PC-3 (cell line): Measurements from ENCODE around the gene LTA. TPM values are rescaled to one million over a fixed set of nuclear protein-coding genes. Genes with fewer than 3 reads are reported as not detected.

Experiments used
- ATAC-seq: fragments of 200-7000 bp; cut with Tn5 transposase; 2 replicates; pipeline ENCODE4 v1.9.1; 2020; ENCODE audit warnings: mild to moderate bottlenecking, moderate library complexity
- BruUV-seq: library from RNA; stranded (reverse); fragments of 400-500 nt; replicated peaks from 2 replicates; lab custom pipeline; 2021; lab: Mats Ljungman, UMichigan
- CTCF ChIA-PET: fragments of 300-600 bp; sonication (Branson Sonifier 250); formaldehyde crosslinking; loops from one replicate; lab custom pipeline; 2022; ENCODE audit warnings: antibody characterized with exemption; lab: Charles Lee
- POLR2A ChIA-PET: fragments of 300-600 bp; sonication (Branson Sonifier 250); formaldehyde crosslinking; loops from one replicate; lab custom pipeline; 2022; ENCODE audit warnings: antibody characterized with exemption; ENCODE audit not compliant: unreplicated experiment; lab: Charles Lee
- DNase-seq: peaks from one replicate; pipeline ENCODE4 v3.0.0-alpha.2; 2015
- H2AFZ ChIP-seq: fragments of 300-600 bp; sonication (generic); 2 replicates; pipeline ENCODE4 v1.6.0; 2016; ENCODE audit warnings: antibody characterized with exemption, low read length
- H3F3A ChIP-seq: fragments of 300-600 bp; sonication (generic); one replicate; pipeline ENCODE4 v1.6.0; 2017; ENCODE audit warnings: antibody characterized with exemption, low read length, control low read depth, mild to moderate bottlenecking; ENCODE audit not compliant: unreplicated experiment
- H3K27ac ChIP-seq: fragments of 300-600 bp; sonication (generic); 2 replicates; pipeline ENCODE4 v1.5.1; 2016; ENCODE audit warnings: mild to moderate bottlenecking, low read length
- H3K27me3 ChIP-seq: fragments of 300-600 bp; sonication (generic); 2 replicates; pipeline ENCODE4 v1.6.1; 2016; ENCODE audit warnings: low read length, mixed read lengths
- H3K36me3 ChIP-seq: fragments of 300-600 bp; sonication (generic); 2 replicates; pipeline ENCODE4 v1.6.1; 2016; ENCODE audit warnings: low read depth, mixed run types, low read length, mixed read lengths
- H3K4me1 ChIP-seq: fragments of 300-600 bp; sonication (generic); 2 replicates; pipeline ENCODE4 v1.5.1; 2016; ENCODE audit warnings: low read length; ENCODE audit not compliant: insufficient read depth
- H3K4me2 ChIP-seq: fragments of 300-600 bp; sonication (generic); 2 replicates; pipeline ENCODE4 v1.6.0; 2016; ENCODE audit warnings: low read length
- H3K4me3 ChIP-seq: fragments of 300-600 bp; sonication (generic); 2 replicates; pipeline ENCODE4 v1.5.1; 2016; ENCODE audit warnings: mild to moderate bottlenecking, low read length, mixed read lengths
- H3K79me2 ChIP-seq: fragments of 300-600 bp; sonication (generic); 2 replicates; pipeline ENCODE4 v1.6.1; 2017; ENCODE audit warnings: low read length, mixed read lengths
- H3K9ac ChIP-seq: fragments of 300-600 bp; sonication (generic); 2 replicates; pipeline ENCODE4 v1.6.0; 2016; ENCODE audit warnings: mild to moderate bottlenecking, low read length
- H3K9me2 ChIP-seq: fragments of 300-600 bp; sonication (generic); replicated peaks from 2 replicates; pipeline ENCODE4 v1.6.1; 2016; ENCODE audit warnings: mixed run types, low read length, mixed read lengths
- H3K9me3 ChIP-seq: fragments of 300-600 bp; sonication (generic); 2 replicates; pipeline ENCODE4 v1.6.1; 2016; ENCODE audit warnings: low read length, mixed read lengths
- H4K20me1 ChIP-seq: fragments of 300-600 bp; sonication (generic); 2 replicates; pipeline ENCODE4 v1.6.1; 2016; ENCODE audit warnings: low read length, mixed read lengths
- CTCF ChIP-seq: fragments of 300-600 bp; sonication (generic); conservative IDR thresholded peaks from 2 replicates; pipeline ENCODE4 v1.5.1; 2017; ENCODE audit warnings: antibody characterized with exemption, low read depth, mild to moderate bottlenecking, low read length
- EZH2 ChIP-seq: fragments of 300-600 bp; sonication (generic); IDR thresholded peaks from one replicate; pipeline ENCODE4 v1.6.1; 2017; ENCODE audit warnings: antibody characterized with exemption, mild to moderate bottlenecking, low read length; ENCODE audit not compliant: unreplicated experiment
- EZH2phosphoT487 ChIP-seq: fragments of 300-600 bp; sonication (generic); IDR thresholded peaks from 2 replicates; pipeline ENCODE4 v1.6.1; 2018; ENCODE audit warnings: mild to moderate bottlenecking, antibody characterized with exemption, low read length, borderline replicate concordance
- intact Hi-C: fragments of 100-400 bp; cut with micrococcal nuclease; formaldehyde crosslinking; loops from 2 replicates; pipeline ENCODE4 v1.9.0; 2023
- total RNA-seq: library from RNA; depleted of rRNA; stranded (reverse); fragments of >200 nt; gene quantifications from 2 replicates; pipeline ENCODE4 v1.2.3, GENCODE V29; 2014

LTA gene
- total RNA-seq, 1 experiment from 2014 or later = not detected

GRCh38 chr6:31559958-31560696, 12.0 kb upstream of the LTA start:
- no peaks in the 10 kb centered on the region for H3K9me2 ChIP-seq
- no peaks in the 10 kb centered on the region for H3K27me3 ChIP-seq
- no peak overlapping the region for H3K9ac ChIP-seq
- peaks cover 23% of the 10 kb centered on the region for H3K4me1 ChIP-seq
- no peaks in the 10 kb centered on the region for H4K20me1 ChIP-seq
- no peaks in the 10 kb centered on the region for H3F3A ChIP-seq
- no peak overlapping the region for H2AFZ ChIP-seq
- peak overlapping the region; percentile 17 for H3K4me2 ChIP-seq
- H3K36me3 ChIP-seq = peaks cover 9% of the 10 kb centered on the region; the same call in 1 of the 2 replicates
- TF ChIP-seq CTCF (no peak), EZH2phosphoT487 (no peak), EZH2 (no peak)
- no peaks in the 10 kb centered on the region for H3K79me2 ChIP-seq
- intact Hi-C loops = no loop called here
- ChIA-PET POLR2A (no interaction called here), CTCF (no interaction called here)
- no peak overlapping the region for H3K4me3 ChIP-seq
- no TSS peak for BruUV-seq
- DNase-seq = peak; percentile 65
- ATAC-seq = peak; percentile 68
- peak overlapping the region; percentile 45 for H3K27ac ChIP-seq
- H3K9me3 ChIP-seq = no peaks in the 10 kb centered on the region

- H2AFZ ChIP-seq = no peak overlapping the region
- TF ChIP-seq EZH2phosphoT487 (no peak), EZH2 (no peak), CTCF (no peak)
- H3K4me2 ChIP-seq = peak overlapping the region; percentile 17; the same call in 1 of the 2 replicates
- ChIA-PET POLR2A (interaction anchor here (0.6 kb wide), 1 partner anchor 62 kb away, joined by 3 read pairs; no protein-coding TSS in a partner anchor), CTCF (no interaction called here)
- no peak overlapping the region for H3K4me3 ChIP-seq
- peaks cover 9% of the 10 kb centered on the region; the same call in 1 of the 2 replicates for H3K36me3 ChIP-seq
- H3K9me2 ChIP-seq = no peaks in the 10 kb centered on the region
- H3K27ac ChIP-seq = peak overlapping the region; percentile 45
- H3K4me1 ChIP-seq = peaks cover 23% of the 10 kb centered on the region
- no peaks in the 10 kb centered on the region for H3K79me2 ChIP-seq
- no peaks in the 10 kb centered on the region for H3F3A ChIP-seq
- DNase-seq (no peak), ATAC-seq (no peak)
- H3K27me3 ChIP-seq = no peaks in the 10 kb centered on the region
- H3K9ac ChIP-seq = no peak overlapping the region
- H4K20me1 ChIP-seq = no peaks in the 10 kb centered on the region
- no peaks in the 10 kb centered on the region for H3K9me3 ChIP-seq
- intact Hi-C loops = no loop called here
- BruUV-seq = no TSS peak
These were observed 11.4 kb upstream of the LTA start for GRCh38 chr6:31560697-31561058.
